Skeletal muscle tissue (tissue), 4 donors: Measurements from ENCODE around the gene KCNJ11. TPM values are rescaled to one million over a fixed set of nuclear protein-coding genes. Genes with fewer than 3 reads are reported as not detected.

ENCODE experiments used
- H3K27ac ChIP-seq: one replicate; pipeline ENCODE4 v1.7.0; 2013; ENCODE audit warnings: mild to moderate bottlenecking, low read depth, low read length, inconsistent platforms
- H3K27me3 ChIP-seq, 3 donors: one replicate each; pipeline ENCODE4 v1.7.0; 2013; ENCODE audit warnings: low read length in 3 of 3; ENCODE audit not compliant: control insufficient read depth in 3 of 3, insufficient read depth in 3 of 3
- H3K36me3 ChIP-seq, 3 donors: one replicate each; pipeline ENCODE4 v1.7.0; 2013; ENCODE audit warnings: low read length in 3 of 3; ENCODE audit not compliant: control insufficient read depth in 3 of 3, insufficient read depth in 3 of 3
- H3K4me1 ChIP-seq, 3 donors: one replicate each; pipeline ENCODE4 v1.7.0; 2013; ENCODE audit warnings: low read length in 3 of 3, mild to moderate bottlenecking in 3 of 3; ENCODE audit not compliant: control insufficient read depth in 3 of 3, insufficient read depth in 3 of 3
- H3K4me3 ChIP-seq, 3 donors: one replicate each; pipeline ENCODE4 v1.7.0; 2013; ENCODE audit warnings: low read length in 3 of 3
- H3K9ac ChIP-seq, 3 donors: one replicate each; pipeline ENCODE4 v1.7.0; 2013; ENCODE audit warnings: low read length in 3 of 3, mild to moderate bottlenecking in 3 of 3, moderate library complexity in 2 of 3, low read depth in 1 of 3
- H3K9me3 ChIP-seq, 3 donors: one replicate each; pipeline ENCODE4 v1.7.0; 2013; ENCODE audit warnings: low read length in 3 of 3; ENCODE audit not compliant: control insufficient read depth in 3 of 3
- total RNA-seq: library from RNA; depleted of rRNA; stranded (reverse); fragments of >200 nt; gene quantifications from one replicate; pipeline ENCODE4 v1.2.3, GENCODE V29; 2014
- donor health status: Osteomylitis.

Gene KCNJ11
- total RNA-seq, 1 donor from 2014 or later = 28.2 TPM

- Histone ChIP-seq H3K27ac (no peak overlapping the region), H3K9ac (no peak overlapping the region), H3K4me3 (no peak overlapping the region), H3K9me3 (no peaks in the 10 kb centered on the region), H3K4me1 (peaks cover 4 to 8% (median 5%) of the 10 kb centered on the region in 3 donors), H3K27me3 (no peaks in the 10 kb centered on the region), H3K36me3 (no peaks in the 10 kb centered on the region)
Observed at GRCh38 chr11:17393472-17393871, 5.0 kb upstream of the KCNJ11 start.

- Histone ChIP-seq H3K36me3 (no peaks in the 10 kb centered on the region), H3K9me3 (no peaks in the 10 kb centered on the region), H3K27me3 (peaks cover 0 to 2% (median 0%) of the 10 kb centered on the region in 3 donors), H3K9ac (no peak overlapping the region), H3K4me1 (peaks cover 4 to 11% (median 7%) of the 10 kb centered on the region in 3 donors), H3K27ac (no peak overlapping the region), H3K4me3 (no peak overlapping the region)
Observed at GRCh38 chr11:17392872-17393271, 4.4 kb upstream of the KCNJ11 start.

GRCh38 chr11:17391493-17392355, 3.3 kb upstream of the KCNJ11 start:
- Histone ChIP-seq H3K36me3 (peaks cover 0 to 9% (median 8%) of the 10 kb centered on the region in 3 donors), H3K9ac (no peak overlapping the region), H3K4me1 (peaks cover 14 to 23% (median 19%) of the 10 kb centered on the region in 3 donors), H3K27me3 (peaks cover 0 to 13% (median 0%) of the 10 kb centered on the region in 3 donors), H3K9me3 (no peaks in the 10 kb centered on the region), H3K27ac (no peak overlapping the region), H3K4me3 (no peak overlapping the region)

GRCh38 chr11:17389957-17390649, 1.6 kb upstream of the KCNJ11 start:
- Histone ChIP-seq H3K27ac (peak overlapping the region; percentile 99), H3K9ac (peak overlapping the region in 2 of 3 donors; percentile 75 to 97), H3K4me1 (peaks cover 25 to 37% (median 27%) of the 10 kb centered on the region in 3 donors), H3K4me3 (peak overlapping the region in 2 of 3 donors; percentile 31 to 60), H3K36me3 (peaks cover 0 to 16% (median 8%) of the 10 kb centered on the region in 3 donors), H3K27me3 (peaks cover 0 to 13% (median 0%) of the 10 kb centered on the region in 3 donors), H3K9me3 (no peaks in the 10 kb centered on the region)

GRCh38 chr11:17389211-17389956, 925 bp upstream of the KCNJ11 start:
- no peaks in the 10 kb centered on the region for H3K9me3 ChIP-seq
- peaks cover 32 to 45% (median 34%) of the 10 kb centered on the region in 3 donors for H3K4me1 ChIP-seq
- peak overlapping the region; percentile 99 for H3K27ac ChIP-seq
- peak overlapping the region; percentile 31 to 72 (median 60) for H3K4me3 ChIP-seq
- H3K36me3 ChIP-seq = peaks cover 0 to 18% (median 8%) of the 10 kb centered on the region in 3 donors
- peaks cover 0 to 13% (median 0%) of the 10 kb centered on the region in 3 donors for H3K27me3 ChIP-seq
- H3K9ac ChIP-seq = peak overlapping the region in 2 of 3 donors; percentile 85 to 97

- Histone ChIP-seq H3K4me1 (peaks cover 44 to 60% (median 47%) of the 10 kb centered on the region in 3 donors), H3K9ac (peak overlapping the region; percentile 66 to 97 (median 85)), H3K27ac (peak overlapping the region; percentile 99), H3K9me3 (no peaks in the 10 kb centered on the region), H3K27me3 (peaks cover 0 to 13% (median 0%) of the 10 kb centered on the region in 3 donors), H3K4me3 (peak overlapping the region; percentile 11 to 81 (median 76)), H3K36me3 (peaks cover 2 to 18% (median 13%) of the 10 kb centered on the region in 3 donors)
Observed at GRCh38 chr11:17387811-17388210, 648 bp downstream of the KCNJ11 start.

- peak overlapping the region; percentile 11 to 81 (median 76) for H3K4me3 ChIP-seq
- H3K27me3 ChIP-seq = peaks cover 0 to 13% (median 0%) of the 10 kb centered on the region in 3 donors
- H3K9me3 ChIP-seq = no peaks in the 10 kb centered on the region
- H3K9ac ChIP-seq = peak overlapping the region in 2 of 3 donors; percentile 85 to 97
- H3K4me1 ChIP-seq = peaks cover 44 to 66% (median 52%) of the 10 kb centered on the region in 3 donors
- H3K36me3 ChIP-seq = peaks cover 2 to 20% (median 13%) of the 10 kb centered on the region in 3 donors
- peak overlapping the region; percentile 99 for H3K27ac ChIP-seq
Observed at GRCh38 chr11:17387254-17387653, 1.2 kb downstream of the KCNJ11 start.

- H3K4me1 ChIP-seq = peaks cover 44 to 73% (median 59%) of the 10 kb centered on the region in 3 donors
- peaks cover 0 to 13% (median 0%) of the 10 kb centered on the region in 3 donors for H3K27me3 ChIP-seq
- peak overlapping the region; percentile 99 for H3K27ac ChIP-seq
- H3K9me3 ChIP-seq = no peaks in the 10 kb centered on the region
- H3K4me3 ChIP-seq = peak overlapping the region; percentile 82 to 89 (median 88)
- H3K9ac ChIP-seq = peak overlapping the region; percentile 91 to 100 (median 97)
- peaks cover 2 to 20% (median 13%) of the 10 kb centered on the region in 3 donors for H3K36me3 ChIP-seq
Observed at GRCh38 chr11:17386331-17387084, 2.0 kb downstream of the KCNJ11 start.

- Histone ChIP-seq H3K27ac (peak overlapping the region; percentile 99), H3K4me1 (peaks cover 44 to 79% (median 63%) of the 10 kb centered on the region in 3 donors), H3K36me3 (peaks cover 2 to 20% (median 13%) of the 10 kb centered on the region in 3 donors), H3K4me3 (peak overlapping the region; percentile 82 to 89 (median 88)), H3K9ac (peak overlapping the region; percentile 91 to 100 (median 97)), H3K27me3 (peaks cover 0 to 13% (median 0%) of the 10 kb centered on the region in 3 donors), H3K9me3 (no peaks in the 10 kb centered on the region)
Observed at GRCh38 chr11:17385926-17386325, 2.5 kb downstream of the KCNJ11 start.
